IPS-15b (cell line): ENCODE data around the gene NMBR.
"Not testable (repeated sequence)": the region's sequence is repeated elsewhere in the genome, so short reads cannot be mapped to it uniquely, and the experiment has no call there.

ENCODE experiments used
- H3K27me3 ChIP-seq: one replicate; pipeline ENCODE4 v1.6.1; 2013; ENCODE audit warnings: low read length; ENCODE audit not compliant: control insufficient read depth, insufficient read depth
- H3K36me3 ChIP-seq: one replicate; pipeline ENCODE4 v1.6.1; 2013; ENCODE audit warnings: low read length; ENCODE audit not compliant: control insufficient read depth, insufficient read depth
- H3K4me1 ChIP-seq: one replicate; pipeline ENCODE4 v1.6.1; 2013; ENCODE audit warnings: mild to moderate bottlenecking, low read length; ENCODE audit not compliant: control insufficient read depth, insufficient read depth
- H3K4me3 ChIP-seq: one replicate; pipeline ENCODE4 v1.5.1; 2013; ENCODE audit warnings: low read depth, low read length
- H3K9ac ChIP-seq: one replicate; pipeline ENCODE4 v1.6.1; 2013; ENCODE audit warnings: low read depth, mild to moderate bottlenecking, low read length
- H3K9me3 ChIP-seq: one replicate; pipeline ENCODE4 v1.6.1; 2013; ENCODE audit warnings: mild to moderate bottlenecking, low read length; ENCODE audit not compliant: control insufficient read depth, insufficient read depth

The NMBR gene

GRCh38 chr6:142146828-142147662, at the start of gene NMBR, which contains the start of gene VTA1:
NMBR (minus strand) TSS chr6:142147122; CDS start chr6:142088658, 58,464 bp downstream.
VTA1 (plus strand) TSS chr6:142147263; CDS start chr6:142147288, 25 bp downstream.
- H3K9me3 ChIP-seq: no peaks in the 10 kb centered on the region
- H3K4me1 ChIP-seq: peaks cover 5% of the 10 kb centered on the region
- peak within 1 kb of the TSS; percentile 92 for H3K4me3 ChIP-seq
- no peaks in the 10 kb centered on the region for H3K36me3 ChIP-seq
- no peaks in the 10 kb centered on the region for H3K27me3 ChIP-seq
- H3K9ac ChIP-seq: peak within 1 kb of the TSS; percentile 67

GRCh38 chr6:142195862-142196541, 49.1 kb upstream of the NMBR start:
- no peaks in the 10 kb centered on the region for H3K36me3 ChIP-seq

DNA sequence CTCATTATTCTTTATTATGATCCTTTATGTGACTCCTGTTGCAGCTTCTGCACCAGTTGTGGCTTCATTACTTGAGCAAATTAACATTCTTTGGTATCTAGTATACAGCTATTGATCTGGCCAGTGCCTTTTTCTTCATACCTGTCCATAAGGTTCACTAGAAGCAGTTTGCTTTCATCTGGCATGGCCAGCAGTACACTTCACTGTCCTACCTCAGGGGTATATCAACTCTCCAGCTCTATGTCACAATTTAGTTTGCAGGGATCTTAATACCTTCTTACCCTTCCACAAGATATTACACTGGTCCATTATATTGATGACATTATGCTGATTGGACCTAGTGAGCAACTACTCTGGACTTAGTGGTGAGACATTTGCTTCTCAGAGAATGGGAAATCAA, 46.7 kb upstream of the NMBR start:
- Histone ChIP-seq H3K9me3 (no peaks in the 10 kb centered on the region), H3K36me3 (no peaks in the 10 kb centered on the region), H3K27me3 (no peaks in the 10 kb centered on the region), H3K4me3 (no peak overlapping the region), H3K9ac (no peak overlapping the region), H3K4me1 (no peaks in the 10 kb centered on the region)

More at GRCh38 chr6:142195862-142196541, 49.1 kb upstream of the NMBR start:
- Histone ChIP-seq H3K27me3 (no peaks in the 10 kb centered on the region), H3K9ac (no peak overlapping the region), H3K4me1 (no peaks in the 10 kb centered on the region), H3K9me3 (no peaks in the 10 kb centered on the region), H3K4me3 (no peak overlapping the region)

- Histone ChIP-seq H3K9me3 (no peaks in the 10 kb centered on the region), H3K36me3 (no peaks in the 10 kb centered on the region), H3K4me3 (no peak overlapping the region), H3K9ac (no peak overlapping the region), H3K4me1 (no peaks in the 10 kb centered on the region), H3K27me3 (no peaks in the 10 kb centered on the region)
These were observed 45.4 kb upstream of the NMBR start for GRCh38 chr6:142192343-142192742.

DNA sequence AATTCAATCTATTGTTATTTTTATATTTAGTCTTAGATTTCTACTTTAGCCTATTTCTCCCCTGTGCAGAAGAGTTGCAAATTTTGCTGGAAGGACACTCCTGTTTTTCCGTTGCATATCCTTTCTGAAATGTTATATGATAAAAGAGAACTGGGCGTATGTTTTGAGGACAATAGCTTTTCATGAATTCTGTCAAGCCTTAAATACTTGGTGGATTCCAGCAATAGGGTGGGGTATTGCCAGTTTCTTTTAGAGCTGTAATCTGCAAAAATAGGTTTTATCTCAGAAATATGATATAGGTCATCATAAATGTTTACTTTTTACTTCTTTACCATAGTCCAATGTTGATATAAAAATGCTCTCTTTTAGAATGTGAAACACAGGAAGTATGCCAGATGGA, 42.1 kb upstream of the NMBR start:
- no peak overlapping the region for H3K4me3 ChIP-seq
- no peaks in the 10 kb centered on the region for H3K4me1 ChIP-seq
- no peaks in the 10 kb centered on the region for H3K36me3 ChIP-seq
- H3K9ac ChIP-seq: no peak overlapping the region
- no peaks in the 10 kb centered on the region for H3K9me3 ChIP-seq
- no peaks in the 10 kb centered on the region for H3K27me3 ChIP-seq

DNA sequence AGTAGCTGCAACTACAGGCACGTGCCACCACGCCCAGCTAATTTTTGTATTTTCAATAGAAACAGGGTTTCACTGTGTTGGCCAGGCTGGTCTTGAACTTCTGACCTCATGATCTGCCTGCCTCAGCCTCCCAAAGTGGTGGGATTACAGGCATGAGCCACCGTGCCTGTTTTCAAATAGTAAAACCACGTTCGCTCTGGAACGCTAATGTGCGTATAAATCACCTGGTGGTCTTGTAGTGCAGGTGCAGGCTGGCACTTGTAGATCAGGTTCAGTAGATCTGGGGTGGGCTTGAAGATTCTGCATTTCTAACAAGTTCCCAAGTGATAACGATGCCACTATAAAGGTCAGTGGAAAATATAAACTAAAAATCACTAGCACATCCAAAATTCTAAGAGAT, 41.4 kb upstream of the NMBR start:
- not testable (repeated sequence) for H3K4me1 ChIP-seq, H3K9me3 ChIP-seq, H3K36me3 ChIP-seq, H3K9ac ChIP-seq, H3K4me3 ChIP-seq, H3K27me3 ChIP-seq

DNA sequence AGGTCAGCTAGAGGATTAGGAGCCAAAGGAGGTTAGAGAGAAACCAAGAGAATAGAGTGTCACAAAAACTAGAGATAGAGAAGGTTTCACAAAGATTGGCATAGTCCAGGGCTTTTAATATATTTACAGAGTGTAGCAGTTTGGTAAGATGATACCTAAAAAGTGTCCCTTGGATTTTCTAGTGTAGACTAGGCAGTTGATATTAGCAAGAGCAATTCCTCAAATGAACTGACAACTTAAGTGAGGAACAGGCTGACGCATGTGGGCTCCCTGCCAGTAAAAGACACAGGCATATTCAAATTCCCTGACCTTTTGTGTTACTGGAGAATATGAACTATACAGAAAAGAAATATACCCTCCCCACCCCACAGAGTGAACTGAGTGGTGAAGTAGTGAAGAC, 40.3 kb upstream of the NMBR start:
- Histone ChIP-seq H3K4me3 (no peak overlapping the region), H3K9me3 (no peaks in the 10 kb centered on the region), H3K9ac (no peak overlapping the region), H3K27me3 (no peaks in the 10 kb centered on the region), H3K4me1 (no peaks in the 10 kb centered on the region), H3K36me3 (no peaks in the 10 kb centered on the region)

DNA sequence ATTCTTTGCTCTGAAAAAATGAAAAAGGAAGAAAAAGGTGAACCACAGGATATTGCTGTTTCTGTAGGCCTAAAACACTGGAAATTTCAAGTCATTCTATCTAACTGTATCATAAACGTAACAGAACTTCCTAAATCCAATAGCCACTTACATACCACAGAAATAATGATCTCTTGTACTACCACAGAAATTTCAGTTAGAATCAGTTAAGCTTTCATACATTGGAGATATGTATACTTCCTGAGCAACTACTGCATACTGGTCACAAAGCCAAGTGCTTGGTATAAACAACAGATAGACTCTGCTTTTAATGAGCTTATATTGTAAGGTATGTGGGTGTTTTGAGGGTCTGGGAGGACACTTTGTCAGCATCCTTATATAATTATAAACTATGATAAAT, 38.7 kb upstream of the NMBR start:
- no peak overlapping the region for H3K4me3 ChIP-seq
- no peaks in the 10 kb centered on the region for H3K4me1 ChIP-seq
- no peaks in the 10 kb centered on the region for H3K27me3 ChIP-seq
- no peaks in the 10 kb centered on the region for H3K36me3 ChIP-seq
- H3K9me3 ChIP-seq: no peaks in the 10 kb centered on the region
- H3K9ac ChIP-seq: no peak overlapping the region

DNA sequence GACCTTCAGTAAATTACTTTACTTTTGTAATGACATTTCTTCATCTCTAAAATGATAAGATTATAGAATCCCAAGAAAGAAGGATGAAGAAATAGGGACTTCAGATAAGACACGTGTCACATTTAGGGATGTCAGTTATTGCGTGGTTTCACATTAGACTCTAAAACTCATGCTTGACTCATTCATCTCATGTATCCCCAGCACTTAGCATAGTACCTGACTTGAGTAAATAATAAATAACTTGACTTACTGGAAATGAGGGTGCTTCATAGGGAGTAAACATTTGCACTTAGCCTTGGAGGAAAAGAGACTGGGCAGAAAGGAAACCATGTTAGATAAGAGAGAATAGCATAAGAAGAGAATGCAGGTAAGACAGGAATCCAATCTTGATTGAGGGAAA, 37.4 kb upstream of the NMBR start:
- no peak overlapping the region for H3K9ac ChIP-seq

GRCh38 chr6:142183351-142183750, 36.4 kb upstream of the NMBR start:
- no peaks in the 10 kb centered on the region for H3K27me3 ChIP-seq
- no peak overlapping the region for H3K4me3 ChIP-seq
- H3K9me3 ChIP-seq: no peaks in the 10 kb centered on the region
- H3K9ac ChIP-seq: no peak overlapping the region
- H3K36me3 ChIP-seq: no peaks in the 10 kb centered on the region
- no peaks in the 10 kb centered on the region for H3K4me1 ChIP-seq

More for the DNA sequence above, 37.4 kb upstream of the NMBR start:
- Histone ChIP-seq H3K36me3 (no peaks in the 10 kb centered on the region), H3K4me3 (no peak overlapping the region), H3K27me3 (no peaks in the 10 kb centered on the region), H3K9me3 (no peaks in the 10 kb centered on the region), H3K4me1 (no peaks in the 10 kb centered on the region)

DNA sequence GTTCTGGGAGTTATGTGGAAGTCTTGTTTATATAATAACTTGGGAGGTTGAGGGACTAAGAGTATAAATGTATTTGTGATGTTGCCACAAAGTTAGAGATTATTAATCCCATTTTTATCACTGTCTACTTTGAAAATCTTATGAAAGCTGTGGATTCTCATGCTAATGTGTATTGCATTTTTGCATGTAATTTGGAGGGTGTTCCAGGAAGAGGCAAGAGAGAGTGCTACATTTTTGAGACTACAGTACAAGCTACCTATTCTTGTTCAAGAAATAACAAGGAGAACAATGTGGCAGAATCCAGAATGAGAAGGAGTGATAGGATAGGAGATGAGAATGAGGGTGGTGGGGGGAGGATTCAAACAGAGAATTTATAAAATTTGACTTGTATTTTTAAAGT, 35.1 kb upstream of the NMBR start:
- H3K27me3 ChIP-seq: no peaks in the 10 kb centered on the region
- no peak overlapping the region for H3K9ac ChIP-seq
- H3K4me1 ChIP-seq: no peaks in the 10 kb centered on the region
- H3K4me3 ChIP-seq: no peak overlapping the region
- no peaks in the 10 kb centered on the region for H3K9me3 ChIP-seq
- no peaks in the 10 kb centered on the region for H3K36me3 ChIP-seq

GRCh38 chr6:142178129-142178528, 31.2 kb upstream of the NMBR start:
- no peak overlapping the region for H3K4me3 ChIP-seq
- H3K4me1 ChIP-seq: no peaks in the 10 kb centered on the region
- no peaks in the 10 kb centered on the region for H3K9me3 ChIP-seq
- H3K27me3 ChIP-seq: no peaks in the 10 kb centered on the region
- H3K36me3 ChIP-seq: no peaks in the 10 kb centered on the region
- H3K9ac ChIP-seq: no peak overlapping the region
